ENCODE measurements around the gene ANO2.

The ANO2 gene

DNA sequence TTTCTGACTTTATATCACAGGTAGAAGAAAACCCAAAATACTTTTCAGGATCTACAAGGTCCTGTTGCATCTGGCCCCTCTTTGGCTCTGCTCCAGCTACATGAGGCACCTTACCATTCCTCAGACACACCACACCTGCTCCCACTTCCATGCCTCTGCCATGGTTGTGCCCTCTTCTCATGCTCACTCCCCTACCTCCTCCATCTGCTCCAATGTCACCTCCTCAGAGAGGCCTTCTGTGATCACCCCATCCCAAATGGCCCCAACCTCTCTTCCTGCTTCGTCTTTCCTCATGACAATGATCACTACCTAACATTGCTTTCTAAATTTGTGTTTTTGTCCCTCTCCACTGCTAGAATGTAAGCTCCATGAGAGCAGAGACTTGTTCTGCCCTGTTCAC lies 174.3 kb downstream of the ANO2 start:
- DNase-seq, result no peak

DNA sequence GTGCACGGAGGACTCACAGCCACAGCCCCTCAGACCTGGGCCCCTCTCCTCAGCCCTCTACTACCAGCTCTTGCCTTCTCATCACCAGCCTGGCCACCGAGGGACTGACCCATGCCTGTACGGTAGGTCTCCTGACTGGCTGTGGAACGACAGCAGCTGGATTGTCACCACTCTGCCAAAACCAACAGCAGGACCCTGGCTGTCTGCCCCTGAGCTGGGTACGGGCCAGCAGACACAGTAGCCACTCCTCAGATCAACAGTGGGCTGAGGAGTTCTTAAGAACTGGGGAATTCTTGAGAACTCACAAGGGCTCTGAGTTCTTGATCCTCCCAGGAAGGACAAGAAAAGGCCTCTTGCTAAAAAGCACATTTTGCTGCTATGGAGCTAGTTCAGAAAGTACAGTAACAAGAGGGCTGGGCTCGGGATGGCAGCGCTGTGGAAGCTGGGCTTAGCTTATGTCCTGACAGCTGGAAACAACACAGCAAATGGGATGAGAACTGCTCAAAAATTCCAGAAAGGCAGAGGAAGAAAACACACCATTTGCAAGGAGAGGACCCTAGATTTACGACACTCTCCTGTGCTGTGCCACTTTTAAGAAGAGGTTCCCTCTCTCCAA lies 176.4 kb downstream of the ANO2 start:
- no peak for DNase-seq

- no peak for DNase-seq
These were observed 176.9 kb downstream of the ANO2 start for GRCh38 chr12:5768171-5768570.

- DNase-seq, result no peak
These were observed 186.7 kb downstream of the ANO2 start for GRCh38 chr12:5758347-5758746.

GRCh38 chr12:5756338-5756842 lies 188.7 kb downstream of the ANO2 start:
- DNase-seq, result no peak

DNA sequence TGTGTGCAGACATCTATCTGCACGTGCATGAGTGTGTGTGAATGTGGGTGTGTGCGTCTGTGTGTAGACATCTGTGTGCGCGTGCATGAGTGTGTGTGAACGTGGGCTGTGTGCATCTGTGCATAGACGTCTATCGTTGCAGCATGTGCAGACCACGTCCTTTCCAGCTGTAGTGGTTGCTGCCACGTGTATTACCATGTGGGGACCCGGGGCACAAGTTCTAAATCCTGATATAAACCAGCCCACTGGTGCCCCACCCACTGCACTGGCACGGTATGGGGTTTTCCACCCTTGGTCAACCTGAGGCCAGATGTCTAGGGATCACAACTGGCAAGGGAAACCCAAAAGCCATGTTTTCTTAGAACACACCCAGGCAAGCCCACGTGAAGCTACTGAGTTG lies 197.0 kb downstream of the ANO2 start:
- no peak for DNase-seq

DNA sequence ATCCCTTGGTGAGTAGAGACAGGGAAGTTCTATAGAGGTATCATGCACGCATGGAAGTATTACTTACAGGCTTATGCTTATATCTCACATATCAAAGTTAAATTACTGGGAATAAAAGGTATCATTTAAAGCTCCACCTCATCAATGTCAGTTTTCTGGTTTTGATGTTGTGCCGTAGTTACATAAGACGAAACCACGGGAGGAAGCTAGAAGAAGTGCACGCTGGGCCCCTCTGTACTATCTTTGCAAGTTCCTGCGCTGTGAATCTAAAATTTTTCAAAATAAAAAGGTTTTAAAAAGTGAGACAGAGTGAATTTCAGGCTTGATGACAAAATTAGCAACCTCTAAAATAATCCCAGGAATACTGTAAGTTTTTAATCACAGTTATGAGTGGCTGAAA lies 198.1 kb downstream of the ANO2 start:
- DNase-seq, result no peak

- DNase-seq, result no peak
These were observed 198.8 kb downstream of the ANO2 start for GRCh38 chr12:5746036-5746908.

DNA sequence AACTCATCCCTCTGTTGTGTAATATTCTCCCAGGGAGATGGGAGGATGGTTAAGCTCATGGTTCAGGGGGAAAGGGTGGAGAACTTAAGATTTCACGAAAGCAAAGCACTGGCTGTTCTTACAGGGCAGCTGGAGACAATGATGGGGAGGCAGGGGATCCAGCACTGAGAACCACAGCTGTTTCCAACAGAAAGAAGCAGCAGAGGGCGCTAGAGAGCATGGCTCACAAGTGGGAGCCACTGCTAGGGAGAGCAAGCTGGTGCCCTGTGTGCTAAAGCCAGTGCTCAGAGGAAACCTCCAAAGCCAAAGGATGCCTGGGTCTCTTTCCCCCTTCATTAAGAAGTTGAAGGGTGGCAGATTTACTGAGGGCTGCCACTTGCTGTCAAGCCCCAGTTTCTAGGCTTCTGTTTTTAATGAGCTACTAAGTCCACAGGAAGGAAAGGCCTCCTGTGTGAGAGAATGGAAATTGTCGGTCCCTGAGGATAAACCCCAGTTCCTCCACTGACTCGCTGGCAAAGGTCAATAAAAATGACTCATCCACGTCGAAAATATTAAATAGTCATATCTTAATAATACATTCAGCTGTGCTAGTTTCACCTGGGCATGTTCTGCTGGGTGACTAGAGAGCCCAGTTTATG lies 199.7 kb downstream of the ANO2 start:
- DNase-seq, result no peak

- DNase-seq, result no peak
These were observed 202.8 kb downstream of the ANO2 start for GRCh38 chr12:5742258-5742657.

GRCh38 chr12:5739917-5740316 lies 205.1 kb downstream of the ANO2 start:
- no peak for DNase-seq

GRCh38 chr12:5737778-5738177 lies 207.3 kb downstream of the ANO2 start:
- no peak for DNase-seq

GRCh38 chr12:5736527-5736926 lies 208.5 kb downstream of the ANO2 start:
- no peak for DNase-seq

- no peak for DNase-seq
These were observed 209.0 kb downstream of the ANO2 start for GRCh38 chr12:5736016-5736415.

DNA sequence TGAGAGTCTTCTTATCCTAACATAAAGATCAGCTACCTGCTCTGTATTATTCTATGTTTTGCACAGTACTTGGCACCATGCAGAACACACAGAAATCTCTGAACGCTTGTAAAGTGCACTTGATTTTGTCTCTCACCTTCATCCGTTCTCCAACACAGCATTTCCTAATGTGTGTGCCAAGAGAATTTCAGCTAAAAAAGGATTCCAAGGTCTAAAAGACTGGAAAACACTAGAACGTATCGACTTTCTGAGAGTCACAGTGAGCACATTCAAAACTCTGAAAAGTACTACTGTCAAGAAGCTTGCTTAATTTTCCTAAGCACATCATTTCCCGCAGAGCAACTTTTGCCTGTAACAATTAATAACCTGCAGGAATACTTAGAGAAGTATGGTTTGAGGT lies 211.1 kb downstream of the ANO2 start:
- DNase-seq, result no peak

- no peak for DNase-seq
These were observed 211.8 kb downstream of the ANO2 start for GRCh38 chr12:5733136-5733755.

DNA sequence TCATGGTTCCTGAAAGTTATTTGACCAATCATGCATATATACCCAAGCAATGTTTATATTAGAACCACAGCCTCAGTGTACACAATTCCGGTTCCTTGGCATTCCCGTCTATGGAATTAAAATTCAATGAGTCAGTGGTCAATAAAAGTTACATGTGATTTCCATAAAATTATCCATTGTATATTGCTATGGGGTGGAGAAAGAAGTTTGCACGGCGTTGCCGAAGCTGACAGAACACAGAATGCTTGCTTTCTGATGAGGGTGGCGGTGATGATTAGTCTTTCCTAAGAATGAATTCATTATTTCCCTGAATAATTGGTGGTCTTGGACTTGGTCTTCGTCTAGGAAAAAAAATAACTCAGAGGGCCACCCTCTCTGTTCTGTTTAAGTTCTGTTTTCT lies 214.1 kb downstream of the ANO2 start:
- no peak for DNase-seq

GRCh38 chr12:5723711-5724252 lies 221.3 kb downstream of the ANO2 start:
- no peak for DNase-seq

- no peak for DNase-seq
These were observed 222.0 kb downstream of the ANO2 start for GRCh38 chr12:5723071-5723470.

- DNase-seq, result no peak
These were observed 224.6 kb downstream of the ANO2 start for GRCh38 chr12:5720381-5721005.

- no peak for DNase-seq
These were observed 226.4 kb downstream of the ANO2 start for GRCh38 chr12:5718680-5719079.

GRCh38 chr12:5718073-5718472 lies 227.0 kb downstream of the ANO2 start:
- DNase-seq, result no peak

- no peak for DNase-seq
These were observed 228.1 kb downstream of the ANO2 start for GRCh38 chr12:5716976-5717375.

All from NCI-H748 treated with DMSO at 0.1 percent for 48 hours (cell line).